ENCODE measurements around the gene SLC25A14.
"Not testable (repeated sequence)": the region's sequence is repeated elsewhere in the genome, so short reads cannot be mapped to it uniquely, and the experiment has no call there.

Gene SLC25A14

GRCh38 chrX:130319886-130320285 is 19.8 kb upstream of the SLC25A14 start:
- H3K27ac ChIP-seq (ENCODE audit: low read depth, low read length); H3K9ac ChIP-seq (ENCODE audit: low read depth in 1 of 2, low read length in 2 of 2); H3K36me3 ChIP-seq (ENCODE audit: control insufficient read depth in 1 of 2, insufficient read depth in 2 of 2, low read length in 2 of 2); H3K27me3 ChIP-seq (ENCODE audit: control insufficient read depth in 1 of 2, insufficient read depth in 2 of 2, low read length in 2 of 2); H3K9me3 ChIP-seq (ENCODE audit: control insufficient read depth in 1 of 2, low read length in 2 of 2); H3K4me3 ChIP-seq (ENCODE audit: low read depth in 1 of 2, low read length in 2 of 2); H3K4me1 ChIP-seq (ENCODE audit: control insufficient read depth in 1 of 2, insufficient read depth in 2 of 2, low read length in 2 of 2): not testable (repeated sequence)

GRCh38 chrX:130321550-130321949 is 18.2 kb upstream of the SLC25A14 start:
- H3K4me3 ChIP-seq (ENCODE audit: low read depth in 1 of 2, low read length in 2 of 2), result no peak overlapping the region
- H3K9me3 ChIP-seq (ENCODE audit: control insufficient read depth in 1 of 2, low read length in 2 of 2), result no peaks in the 10 kb centered on the region
- no peaks in the 10 kb centered on the region for H3K4me1 ChIP-seq (ENCODE audit: control insufficient read depth in 1 of 2, insufficient read depth in 2 of 2, low read length in 2 of 2)
- H3K27ac ChIP-seq (ENCODE audit: low read depth, low read length), result no peak overlapping the region
- H3K36me3 ChIP-seq (ENCODE audit: control insufficient read depth in 1 of 2, insufficient read depth in 2 of 2, low read length in 2 of 2), result no peaks in the 10 kb centered on the region
- no peaks in the 10 kb centered on the region for H3K27me3 ChIP-seq (ENCODE audit: control insufficient read depth in 1 of 2, insufficient read depth in 2 of 2, low read length in 2 of 2)
- no peak overlapping the region for H3K9ac ChIP-seq (ENCODE audit: low read depth in 1 of 2, low read length in 2 of 2)

GRCh38 chrX:130330146-130330545 is 9.6 kb upstream of the SLC25A14 start:
- no peak overlapping the region for H3K9ac ChIP-seq (ENCODE audit: low read depth in 1 of 2, low read length in 2 of 2)
- H3K4me1 ChIP-seq (ENCODE audit: control insufficient read depth in 1 of 2, insufficient read depth in 2 of 2, low read length in 2 of 2), result no peaks in the 10 kb centered on the region
- H3K9me3 ChIP-seq (ENCODE audit: control insufficient read depth in 1 of 2, low read length in 2 of 2), result no peaks in the 10 kb centered on the region
- H3K27me3 ChIP-seq (ENCODE audit: control insufficient read depth in 1 of 2, insufficient read depth in 2 of 2, low read length in 2 of 2), result no peaks in the 10 kb centered on the region
- H3K36me3 ChIP-seq (ENCODE audit: control insufficient read depth in 1 of 2, insufficient read depth in 2 of 2, low read length in 2 of 2), result no peaks in the 10 kb centered on the region
- H3K4me3 ChIP-seq (ENCODE audit: low read depth in 1 of 2, low read length in 2 of 2), result no peak overlapping the region
- no peak overlapping the region for H3K27ac ChIP-seq (ENCODE audit: low read depth, low read length)

GRCh38 chrX:130330706-130331105 is 9.0 kb upstream of the SLC25A14 start:
- Histone ChIP-seq H3K4me3 (ENCODE audit: low read depth in 1 of 2, low read length in 2 of 2) (no peak overlapping the region), H3K27me3 (ENCODE audit: control insufficient read depth in 1 of 2, insufficient read depth in 2 of 2, low read length in 2 of 2) (no peaks in the 10 kb centered on the region), H3K9me3 (ENCODE audit: control insufficient read depth in 1 of 2, low read length in 2 of 2) (no peaks in the 10 kb centered on the region), H3K9ac (ENCODE audit: low read depth in 1 of 2, low read length in 2 of 2) (no peak overlapping the region), H3K4me1 (ENCODE audit: control insufficient read depth in 1 of 2, insufficient read depth in 2 of 2, low read length in 2 of 2) (no peaks in the 10 kb centered on the region), H3K27ac (ENCODE audit: low read depth, low read length) (no peak overlapping the region), H3K36me3 (ENCODE audit: control insufficient read depth in 1 of 2, insufficient read depth in 2 of 2, low read length in 2 of 2) (no peaks in the 10 kb centered on the region)

GRCh38 chrX:130336531-130336930 is 3.2 kb upstream of the SLC25A14 start:
- Histone ChIP-seq H3K9me3 (ENCODE audit: control insufficient read depth in 1 of 2, low read length in 2 of 2) (no peaks in the 10 kb centered on the region), H3K4me1 (ENCODE audit: control insufficient read depth in 1 of 2, insufficient read depth in 2 of 2, low read length in 2 of 2) (no peaks in the 10 kb centered on the region), H3K4me3 (ENCODE audit: low read depth in 1 of 2, low read length in 2 of 2) (no peak overlapping the region), H3K27me3 (ENCODE audit: control insufficient read depth in 1 of 2, insufficient read depth in 2 of 2, low read length in 2 of 2) (no peaks in the 10 kb centered on the region), H3K27ac (ENCODE audit: low read depth, low read length) (no peak overlapping the region), H3K36me3 (ENCODE audit: control insufficient read depth in 1 of 2, insufficient read depth in 2 of 2, low read length in 2 of 2) (no peaks in the 10 kb centered on the region), H3K9ac (ENCODE audit: low read depth in 1 of 2, low read length in 2 of 2) (no peak overlapping the region)

GRCh38 chrX:130338869-130339268 is 850 bp upstream of the SLC25A14 start:
- H3K36me3 ChIP-seq (ENCODE audit: control insufficient read depth in 1 of 2, insufficient read depth in 2 of 2, low read length in 2 of 2); H3K9me3 ChIP-seq (ENCODE audit: control insufficient read depth in 1 of 2, low read length in 2 of 2); H3K4me1 ChIP-seq (ENCODE audit: control insufficient read depth in 1 of 2, insufficient read depth in 2 of 2, low read length in 2 of 2); H3K27me3 ChIP-seq (ENCODE audit: control insufficient read depth in 1 of 2, insufficient read depth in 2 of 2, low read length in 2 of 2); H3K27ac ChIP-seq (ENCODE audit: low read depth, low read length); H3K9ac ChIP-seq (ENCODE audit: low read depth in 1 of 2, low read length in 2 of 2): not testable (repeated sequence)
- H3K4me3 ChIP-seq (ENCODE audit: low read depth in 1 of 2, low read length in 2 of 2), result peak overlapping the region in 1 of 2 donors; percentile 85

GRCh38 chrX:130340271-130340670 is 552 bp downstream of the SLC25A14 start:
- no peaks in the 10 kb centered on the region for H3K27me3 ChIP-seq (ENCODE audit: control insufficient read depth in 1 of 2, insufficient read depth in 2 of 2, low read length in 2 of 2)
- no peaks in the 10 kb centered on the region for H3K4me1 ChIP-seq (ENCODE audit: control insufficient read depth in 1 of 2, insufficient read depth in 2 of 2, low read length in 2 of 2)
- H3K4me3 ChIP-seq (ENCODE audit: low read depth in 1 of 2, low read length in 2 of 2), result peak overlapping the region; percentile 85 to 86
- no peaks in the 10 kb centered on the region for H3K9me3 ChIP-seq (ENCODE audit: control insufficient read depth in 1 of 2, low read length in 2 of 2)
- H3K27ac ChIP-seq (ENCODE audit: low read depth, low read length), result no peak overlapping the region
- H3K9ac ChIP-seq (ENCODE audit: low read depth in 1 of 2, low read length in 2 of 2), result peak overlapping the region; percentile 43 to 71
- no peaks in the 10 kb centered on the region for H3K36me3 ChIP-seq (ENCODE audit: control insufficient read depth in 1 of 2, insufficient read depth in 2 of 2, low read length in 2 of 2)

- H3K4me3 ChIP-seq (ENCODE audit: low read depth in 1 of 2, low read length in 2 of 2), result no peak overlapping the region
- H3K27ac ChIP-seq (ENCODE audit: low read depth, low read length), result no peak overlapping the region
- no peak overlapping the region for H3K9ac ChIP-seq (ENCODE audit: low read depth in 1 of 2, low read length in 2 of 2)
Observed at GRCh38 chrX:130343411-130343810, 3.7 kb downstream of the SLC25A14 start.

GRCh38 chrX:130347321-130347720 is 7.6 kb downstream of the SLC25A14 start:
- H3K36me3 ChIP-seq (ENCODE audit: control insufficient read depth in 1 of 2, insufficient read depth in 2 of 2, low read length in 2 of 2), result peaks cover 0 to 5% of the 10 kb centered on the region in 2 donors
- no peaks in the 10 kb centered on the region for H3K9me3 ChIP-seq (ENCODE audit: control insufficient read depth in 1 of 2, low read length in 2 of 2)
- no peaks in the 10 kb centered on the region for H3K27me3 ChIP-seq (ENCODE audit: control insufficient read depth in 1 of 2, insufficient read depth in 2 of 2, low read length in 2 of 2)
- H3K27ac ChIP-seq (ENCODE audit: low read depth, low read length), result no peak overlapping the region
- H3K4me1 ChIP-seq (ENCODE audit: control insufficient read depth in 1 of 2, insufficient read depth in 2 of 2, low read length in 2 of 2), result no peaks in the 10 kb centered on the region
- H3K4me3 ChIP-seq (ENCODE audit: low read depth in 1 of 2, low read length in 2 of 2), result no peak overlapping the region
- no peak overlapping the region for H3K9ac ChIP-seq (ENCODE audit: low read depth in 1 of 2, low read length in 2 of 2)

More at GRCh38 chrX:130343411-130343810, 3.7 kb downstream of the SLC25A14 start:
- no peaks in the 10 kb centered on the region for H3K9me3 ChIP-seq (ENCODE audit: control insufficient read depth in 1 of 2, low read length in 2 of 2)
- H3K36me3 ChIP-seq (ENCODE audit: control insufficient read depth in 1 of 2, insufficient read depth in 2 of 2, low read length in 2 of 2), result no peaks in the 10 kb centered on the region
- H3K27me3 ChIP-seq (ENCODE audit: control insufficient read depth in 1 of 2, insufficient read depth in 2 of 2, low read length in 2 of 2), result no peaks in the 10 kb centered on the region
- no peaks in the 10 kb centered on the region for H3K4me1 ChIP-seq (ENCODE audit: control insufficient read depth in 1 of 2, insufficient read depth in 2 of 2, low read length in 2 of 2)

GRCh38 chrX:130351567-130351966 is 11.8 kb downstream of the SLC25A14 start:
- H3K4me3 ChIP-seq (ENCODE audit: low read depth in 1 of 2, low read length in 2 of 2), result no peak overlapping the region
- H3K36me3 ChIP-seq (ENCODE audit: control insufficient read depth in 1 of 2, insufficient read depth in 2 of 2, low read length in 2 of 2), result peaks cover 0 to 5% of the 10 kb centered on the region in 2 donors
- no peaks in the 10 kb centered on the region for H3K27me3 ChIP-seq (ENCODE audit: control insufficient read depth in 1 of 2, insufficient read depth in 2 of 2, low read length in 2 of 2)
- H3K4me1 ChIP-seq (ENCODE audit: control insufficient read depth in 1 of 2, insufficient read depth in 2 of 2, low read length in 2 of 2), result no peaks in the 10 kb centered on the region
- no peak overlapping the region for H3K27ac ChIP-seq (ENCODE audit: low read depth, low read length)
- no peaks in the 10 kb centered on the region for H3K9me3 ChIP-seq (ENCODE audit: control insufficient read depth in 1 of 2, low read length in 2 of 2)
- no peak overlapping the region for H3K9ac ChIP-seq (ENCODE audit: low read depth in 1 of 2, low read length in 2 of 2)

- H3K27me3 ChIP-seq (ENCODE audit: control insufficient read depth in 1 of 2, insufficient read depth in 2 of 2, low read length in 2 of 2); H3K4me1 ChIP-seq (ENCODE audit: control insufficient read depth in 1 of 2, insufficient read depth in 2 of 2, low read length in 2 of 2); H3K9ac ChIP-seq (ENCODE audit: low read depth in 1 of 2, low read length in 2 of 2); H3K36me3 ChIP-seq (ENCODE audit: control insufficient read depth in 1 of 2, insufficient read depth in 2 of 2, low read length in 2 of 2); H3K4me3 ChIP-seq (ENCODE audit: low read depth in 1 of 2, low read length in 2 of 2); H3K27ac ChIP-seq (ENCODE audit: low read depth, low read length); H3K9me3 ChIP-seq (ENCODE audit: control insufficient read depth in 1 of 2, low read length in 2 of 2): not testable (repeated sequence)
Observed at GRCh38 chrX:130352050-130352449, 12.3 kb downstream of the SLC25A14 start.

Data from duodenal mucosa (tissue), 2 donors.